ENCODE results near the gene MRPL12. TPM values are rescaled to one million over a fixed set of nuclear protein-coding genes. Genes with fewer than 3 reads are reported as not detected.

The MRPL12 gene
- total and polyA plus RNA-seq, 4 experiments from 2014 or later = 21.9 to 47.5 (median 34.0) TPM

DNA sequence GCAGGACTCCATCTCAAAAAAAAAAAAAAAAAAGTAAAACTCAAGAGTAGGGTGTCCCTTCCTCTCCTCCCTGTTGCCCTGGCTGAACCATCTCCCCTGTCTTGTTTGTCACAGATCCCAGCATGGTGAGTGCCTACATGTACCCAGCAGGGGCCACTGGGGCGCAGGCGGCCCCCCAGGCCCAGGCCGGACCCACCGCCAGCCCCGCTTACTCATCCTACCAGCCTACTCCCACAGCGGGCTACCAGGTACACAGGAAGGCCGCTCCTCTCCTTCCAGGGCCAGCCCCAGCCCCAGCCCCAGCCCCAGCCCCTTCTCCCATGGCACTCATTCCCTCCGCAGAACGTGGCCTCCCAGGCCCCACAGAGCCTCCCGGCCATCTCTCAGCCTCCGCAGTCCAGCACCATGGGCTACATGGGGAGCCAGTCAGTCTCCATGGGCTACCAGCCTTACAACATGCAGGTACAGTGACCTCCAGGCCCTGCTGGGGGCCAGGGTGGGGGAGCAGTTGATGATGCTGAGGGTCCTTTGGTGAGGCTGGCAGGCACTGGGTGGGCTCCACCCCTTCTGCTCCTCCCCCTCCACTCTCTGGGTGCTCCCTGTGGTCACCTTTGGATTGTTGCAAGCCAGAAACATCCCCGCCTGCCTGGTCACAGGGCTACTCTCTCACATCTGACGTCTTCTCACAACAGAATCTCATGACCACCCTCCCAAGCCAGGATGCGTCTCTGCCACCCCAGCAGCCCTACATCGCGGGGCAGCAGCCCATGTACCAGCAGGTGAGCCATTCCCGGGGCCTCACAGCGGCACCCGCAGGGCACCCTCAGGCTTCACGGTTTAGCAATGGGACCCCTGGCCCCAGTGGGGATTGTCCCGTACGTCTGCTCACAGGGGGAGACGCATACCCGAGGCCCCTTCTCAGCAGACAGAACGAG is 2.5 kb upstream of the MRPL12 start:
- no peak for DNase-seq
- H3K27ac ChIP-seq (ENCODE audit: low read depth, low read length) = no peak overlapping the region
- H3K27me3 ChIP-seq (ENCODE audit: insufficient read depth, low read length) = no peaks in the 10 kb centered on the region
- H3K9me3 Mint-ChIP-seq = peaks cover 0 to 1% (median 0%) of the 10 kb centered on the region in 8 donors
- no peaks in the 10 kb centered on the region for H3K9me3 ChIP-seq (ENCODE audit: control insufficient read depth in 1 of 2, low read length in 2 of 2)
- peaks cover 14 to 50% of the 10 kb centered on the region in 2 donors for H3K36me3 Mint-ChIP-seq
- H3K4me1 ChIP-seq (ENCODE audit: insufficient read depth, low read length) = peaks cover 32% of the 10 kb centered on the region
- POLR2A ChIA-PET (ENCODE audit: partially characterized antibody) = interaction anchor here (4.7 kb wide), 1 partner anchor 17 kb away, joined by 67 read pairs; the partner anchor contains the start of genes ARL16 and HGS
- H3K27ac Mint-ChIP-seq = peak overlapping the region in 5 of 7 donors; percentile 24 to 93 (median 69)
- H3K4me3 ChIP-seq (ENCODE audit: low read length in 2 of 2) = no peak overlapping the region
- H3K27me3 Mint-ChIP-seq = no peaks in the 10 kb centered on the region
- intact Hi-C loops (cut with micrococcal nuclease) = loop anchor here (5.0 kb wide), 1 partner anchor 33 kb away; the partner anchor contains the start of genes CCDC137 and OXLD1
- H3K36me3 ChIP-seq (ENCODE audit: insufficient read depth, low read length) = peaks cover 33% of the 10 kb centered on the region
- peak overlapping the region in 2 of 8 donors; percentile 21 to 25 for H3K4me3 Mint-ChIP-seq
- peaks cover 7 to 36% (median 24%) of the 10 kb centered on the region in 4 donors for H3K4me1 Mint-ChIP-seq
- CTCF ChIA-PET (ENCODE audit: partially characterized antibody) = interaction anchor here (1.9 kb wide), 1 partner anchor 17 kb away, joined by 4 read pairs; the partner anchor contains the start of genes ARL16 and HGS

- DNase-seq = peak in 1 of 5 donors; percentile 36
- Histone ChIP-seq H3K4me3 (ENCODE audit: low read length in 2 of 2) (peak overlapping the region in 1 of 2 donors; percentile 61), H3K36me3 (ENCODE audit: insufficient read depth, low read length) (peaks cover 33% of the 10 kb centered on the region), H3K27ac (ENCODE audit: low read depth, low read length) (peak overlapping the region; percentile 87), H3K4me1 (ENCODE audit: insufficient read depth, low read length) (peaks cover 32% of the 10 kb centered on the region), H3K9me3 (ENCODE audit: control insufficient read depth in 1 of 2, low read length in 2 of 2) (no peaks in the 10 kb centered on the region), H3K27me3 (ENCODE audit: insufficient read depth, low read length) (no peaks in the 10 kb centered on the region)
- H3K9me3 Mint-ChIP-seq = peaks cover 0 to 1% (median 0%) of the 10 kb centered on the region in 8 donors
- intact Hi-C loops (cut with micrococcal nuclease) = loop anchor here (2.0 to 5.0 kb wide), 2 partner anchors 34 to 159 kb away; partner anchors contain the start of genes CCDC137, OXLD1 and P4HB
- peaks cover 9 to 40% (median 26%) of the 10 kb centered on the region in 4 donors for H3K4me1 Mint-ChIP-seq
- peak overlapping the region in 7 of 8 donors; percentile 44 to 94 (median 89) for H3K4me3 Mint-ChIP-seq
- CTCF ChIA-PET (ENCODE audit: partially characterized antibody) = interaction anchor here (2.3 kb wide), 1 partner anchor 26 kb away, joined by 9 read pairs; no protein-coding TSS in a partner anchor
- peaks cover 18 to 55% of the 10 kb centered on the region in 2 donors for H3K36me3 Mint-ChIP-seq
- POLR2A ChIA-PET (ENCODE audit: partially characterized antibody) = interaction anchor here (1.0 to 4.7 kb wide), 7 partner anchors 8 to 39 kb away, joined by 3 to 67 read pairs (median 4); partner anchors contain the start of genes ARL16, CCDC137, HGS and OXLD1
- H3K27me3 Mint-ChIP-seq = no peaks in the 10 kb centered on the region
- H3K27ac Mint-ChIP-seq = peak overlapping the region in 6 of 7 donors; percentile 56 to 97 (median 89)
Observed at GRCh38 chr17:81701288-81702071, 1.7 kb upstream of the MRPL12 start.

GRCh38 chr17:81703747-81704654 is 834 bp downstream of the MRPL12 start:
- H3K36me3 Mint-ChIP-seq = peaks cover 5 to 42% of the 10 kb centered on the region in 2 donors
- Histone ChIP-seq H3K27me3 (ENCODE audit: insufficient read depth, low read length) (no peaks in the 10 kb centered on the region), H3K9me3 (ENCODE audit: control insufficient read depth in 1 of 2, low read length in 2 of 2) (no peaks in the 10 kb centered on the region), H3K36me3 (ENCODE audit: insufficient read depth, low read length) (peaks cover 14% of the 10 kb centered on the region), H3K27ac (ENCODE audit: low read depth, low read length) (peak overlapping the region; percentile 87), H3K4me3 (ENCODE audit: low read length in 2 of 2) (peak overlapping the region; percentile 61), H3K4me1 (ENCODE audit: insufficient read depth, low read length) (peaks cover 32% of the 10 kb centered on the region)
- intact Hi-C loops (cut with micrococcal nuclease) = loop anchor here (1.0 to 5.0 kb wide), 4 partner anchors 8 to 157 kb away; partner anchors contain the start of genes ARL16, CCDC137, OXLD1 and P4HB
- H3K9me3 Mint-ChIP-seq = peaks cover 0 to 1% (median 0%) of the 10 kb centered on the region in 8 donors
- ChIA-PET POLR2A (ENCODE audit: partially characterized antibody) (interaction anchor here (0.7 to 4.7 kb wide), 13 partner anchors 8 to 192 kb away, joined by 3 to 67 read pairs (median 4); partner anchors contain the start of genes ACTG1, ARL16, CCDC137 and FAAP100), CTCF (ENCODE audit: partially characterized antibody) (interaction anchor here (1.4 to 2.3 kb wide), 2 partner anchors 29 to 226 kb away, joined by 4 to 9 read pairs; no protein-coding TSS in a partner anchor)
- H3K27me3 Mint-ChIP-seq = no peaks in the 10 kb centered on the region
- H3K4me1 Mint-ChIP-seq = peaks cover 6 to 40% (median 26%) of the 10 kb centered on the region in 4 donors
- H3K4me3 Mint-ChIP-seq = peak overlapping the region; percentile 76 to 91 (median 81)
- peak in 3 of 5 donors; percentile 35 to 39 (median 38) for DNase-seq
- peak overlapping the region; percentile 77 to 93 (median 88) for H3K27ac Mint-ChIP-seq

- Mint-ChIP-seq H3K27ac (peak overlapping the region; percentile 30 to 88 (median 80)), H3K4me3 (peak overlapping the region in 3 of 8 donors; percentile 13 to 43 (median 21)), H3K27me3 (no peaks in the 10 kb centered on the region), H3K9me3 (peaks cover 0 to 1% (median 0%) of the 10 kb centered on the region in 8 donors), H3K4me1 (peaks cover 8 to 46% (median 30%) of the 10 kb centered on the region in 4 donors), H3K36me3 (peaks cover 5 to 37% of the 10 kb centered on the region in 2 donors)
- intact Hi-C loops (cut with micrococcal nuclease) = no loop called here
- Histone ChIP-seq H3K4me1 (ENCODE audit: insufficient read depth, low read length) (peaks cover 39% of the 10 kb centered on the region), H3K4me3 (ENCODE audit: low read length in 2 of 2) (no peak overlapping the region), H3K27ac (ENCODE audit: low read depth, low read length) (no peak overlapping the region), H3K9me3 (ENCODE audit: control insufficient read depth in 1 of 2, low read length in 2 of 2) (no peaks in the 10 kb centered on the region), H3K36me3 (ENCODE audit: insufficient read depth, low read length) (peaks cover 10% of the 10 kb centered on the region), H3K27me3 (ENCODE audit: insufficient read depth, low read length) (no peaks in the 10 kb centered on the region)
- DNase-seq = no peak
- ChIA-PET CTCF (ENCODE audit: partially characterized antibody) (no interaction called here), POLR2A (ENCODE audit: partially characterized antibody) (interaction anchor here (0.7 to 4.7 kb wide), 2 partner anchors 22 to 137 kb away, joined by 3 to 67 read pairs; partner anchors contain the start of genes ARL16 and HGS)
Observed at GRCh38 chr17:81705518-81706231, 2.5 kb downstream of the MRPL12 start.

- peaks cover 0 to 1% (median 0%) of the 10 kb centered on the region in 8 donors for H3K9me3 Mint-ChIP-seq
- H3K4me3 Mint-ChIP-seq = peak overlapping the region in 1 of 8 donors; percentile 43
- H3K4me1 Mint-ChIP-seq = peaks cover 6 to 50% (median 31%) of the 10 kb centered on the region in 4 donors
- H3K9me3 ChIP-seq (ENCODE audit: control insufficient read depth in 1 of 2, low read length in 2 of 2) = no peaks in the 10 kb centered on the region
- no peak overlapping the region for H3K27ac Mint-ChIP-seq
- no peak for DNase-seq
- H3K27ac ChIP-seq (ENCODE audit: low read depth, low read length) = no peak overlapping the region
- no peaks in the 10 kb centered on the region for H3K27me3 ChIP-seq (ENCODE audit: insufficient read depth, low read length)
- ChIA-PET POLR2A (ENCODE audit: partially characterized antibody) (no interaction called here), CTCF (ENCODE audit: partially characterized antibody) (no interaction called here)
- H3K4me3 ChIP-seq (ENCODE audit: low read length in 2 of 2) = no peak overlapping the region
- peaks cover 6% of the 10 kb centered on the region for H3K36me3 ChIP-seq (ENCODE audit: insufficient read depth, low read length)
- intact Hi-C loops (cut with micrococcal nuclease) = no loop called here
- no peaks in the 10 kb centered on the region for H3K27me3 Mint-ChIP-seq
- peaks cover 5 to 32% of the 10 kb centered on the region in 2 donors for H3K36me3 Mint-ChIP-seq
- H3K4me1 ChIP-seq (ENCODE audit: insufficient read depth, low read length) = peaks cover 40% of the 10 kb centered on the region
Observed at GRCh38 chr17:81706232-81706611, 3.1 kb downstream of the MRPL12 start.
